HS-27A (cell line): ENCODE results near the gene CD44.

Source experiments
- DNase-seq: peaks from one replicate; pipeline ENCODE4 v3.0.0-alpha.2; 2012; ENCODE audit warnings: low read depth, missing footprints

CD44 gene

GRCh38 chr11:35158701-35159510, 19.9 kb downstream of the CD44 start:
- no peak for DNase-seq

DNA sequence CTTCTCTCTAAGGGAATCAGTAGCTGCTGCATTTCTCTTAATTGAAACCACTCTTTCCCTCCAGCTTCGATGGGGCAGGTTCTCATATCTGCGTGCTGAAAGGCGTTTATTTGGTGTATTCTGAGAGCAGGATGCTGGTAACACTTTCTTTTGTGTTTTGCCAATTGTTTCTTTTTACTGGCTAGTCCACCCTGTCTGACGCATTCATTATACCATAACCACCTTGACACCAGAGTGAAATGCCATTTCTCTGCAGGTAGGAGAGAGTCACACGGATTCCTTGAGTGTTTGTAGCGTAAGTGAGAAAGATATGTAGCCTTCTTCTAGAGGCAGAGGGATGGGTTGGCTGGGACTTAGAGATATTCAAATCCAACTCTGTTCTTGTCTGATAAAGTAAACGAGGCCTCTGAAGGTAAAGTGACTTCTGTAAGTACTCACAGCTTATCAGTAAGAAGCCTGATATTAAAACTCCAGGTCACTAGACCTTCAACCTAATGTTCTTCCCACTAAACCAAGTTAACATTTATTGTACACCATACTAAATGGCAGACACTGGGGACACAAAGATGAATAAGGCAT, 21.4 kb downstream of the CD44 start:
- no peak for DNase-seq

- no peak for DNase-seq
Measured at GRCh38 chr11:35160902-35161597, 22.1 kb downstream of the CD44 start.

- no peak for DNase-seq
Measured at GRCh38 chr11:35162745-35163144, 23.8 kb downstream of the CD44 start.

GRCh38 chr11:35163209-35163608, 24.2 kb downstream of the CD44 start:
- no peak for DNase-seq

DNA sequence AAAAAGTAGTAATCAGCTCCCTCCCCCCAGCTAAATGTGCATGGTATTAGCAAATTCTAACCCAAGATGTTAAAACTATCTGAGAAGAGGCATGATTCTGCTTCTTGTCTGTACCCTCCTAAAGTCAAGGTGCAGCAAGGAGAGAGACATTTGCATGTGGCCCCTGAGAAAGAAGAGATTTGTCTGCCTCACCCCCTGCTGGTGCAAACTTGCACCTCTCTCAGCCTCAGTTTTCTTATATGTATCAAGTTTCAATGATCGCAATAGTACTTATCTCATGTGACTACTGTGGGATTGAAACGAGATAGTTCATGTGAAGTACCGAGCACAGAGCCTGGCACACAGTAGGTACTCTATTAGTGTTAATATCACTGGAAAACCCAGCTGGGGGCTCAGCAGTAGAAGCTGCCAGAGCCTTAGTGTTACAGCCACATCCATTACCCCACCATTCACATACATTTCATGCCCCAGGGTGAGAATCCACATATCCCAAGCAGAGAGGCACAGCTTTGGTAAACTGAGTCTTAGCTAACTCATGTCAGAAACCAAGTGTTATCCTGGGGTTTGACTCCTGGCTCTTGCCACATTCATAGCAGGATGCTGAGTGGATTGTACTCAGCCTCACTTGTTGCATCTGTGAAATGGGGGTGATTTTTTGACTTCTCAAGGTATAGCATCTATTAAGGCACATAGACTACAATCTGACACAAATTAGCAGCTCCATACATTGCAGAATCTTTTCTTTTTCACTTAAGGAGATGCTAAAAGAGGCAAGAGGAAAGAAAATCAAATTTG, 24.9 kb downstream of the CD44 start:
- DNase-seq = no peak

DNA sequence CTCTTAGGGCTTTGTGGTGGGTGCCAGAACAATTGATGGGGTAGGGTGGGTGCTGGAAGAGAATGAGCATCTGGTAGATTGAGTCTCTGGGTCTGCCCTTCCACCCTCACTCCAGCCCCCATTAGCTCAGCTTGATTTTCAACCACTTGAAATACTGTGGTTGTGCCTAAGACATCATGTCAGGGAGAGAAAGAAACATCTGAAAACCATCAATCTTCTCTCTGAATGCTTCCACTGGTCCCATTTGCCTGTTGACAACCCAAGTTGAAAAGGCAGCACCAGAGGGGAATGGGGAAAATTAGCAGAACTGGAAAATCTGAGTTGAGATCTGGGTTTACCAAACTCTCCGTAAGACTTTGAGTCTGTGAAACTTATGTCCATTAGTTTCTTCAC, 26.1 kb downstream of the CD44 start:
- DNase-seq = no peak

DNA sequence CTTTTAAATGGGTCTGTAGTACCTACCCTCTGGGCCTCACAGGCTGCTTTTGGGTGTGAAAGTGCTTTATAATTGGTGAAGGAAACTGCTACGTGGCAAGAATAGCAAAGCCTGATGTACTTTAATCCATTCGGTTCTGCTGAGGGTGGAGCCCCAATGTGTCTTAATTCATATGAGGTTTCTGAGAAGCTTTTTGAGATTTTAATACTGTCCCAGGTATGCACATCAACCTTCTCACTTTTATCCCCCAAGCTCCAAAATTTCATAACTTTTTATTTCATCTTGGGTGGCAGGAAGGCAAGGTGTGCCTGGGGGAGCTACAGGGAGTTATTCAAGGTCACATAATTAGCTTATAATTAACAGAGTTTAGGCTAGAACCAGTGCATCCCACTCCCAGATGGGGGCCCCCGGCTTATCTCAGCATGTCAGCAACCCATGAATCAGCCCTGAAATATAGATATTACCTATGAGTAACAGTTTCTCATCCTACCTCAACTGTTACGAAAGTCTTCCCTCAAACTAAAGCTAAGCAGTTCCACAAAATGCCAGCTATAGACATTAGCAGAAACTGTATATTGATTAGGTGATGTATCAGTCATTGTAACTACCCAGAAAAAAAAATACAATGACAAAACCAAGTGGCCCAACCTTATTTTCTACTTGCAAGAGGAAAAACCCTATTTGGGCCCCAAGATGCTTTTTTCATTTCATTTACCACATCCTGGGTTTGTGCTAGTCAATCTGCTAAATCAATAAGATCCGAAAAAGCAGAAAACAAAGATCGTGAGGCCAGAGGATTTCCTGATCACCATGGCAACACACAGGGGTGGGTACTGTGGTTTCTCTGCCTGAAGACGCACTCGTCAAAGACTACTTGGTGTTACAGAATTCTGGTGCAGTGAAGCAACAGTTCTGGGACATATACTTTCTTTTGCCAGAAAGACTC, 26.7 kb downstream of the CD44 start:
- DNase-seq = no peak

GRCh38 chr11:35166369-35167360, 27.7 kb downstream of the CD44 start:
- DNase-seq = peak; percentile 92

DNA sequence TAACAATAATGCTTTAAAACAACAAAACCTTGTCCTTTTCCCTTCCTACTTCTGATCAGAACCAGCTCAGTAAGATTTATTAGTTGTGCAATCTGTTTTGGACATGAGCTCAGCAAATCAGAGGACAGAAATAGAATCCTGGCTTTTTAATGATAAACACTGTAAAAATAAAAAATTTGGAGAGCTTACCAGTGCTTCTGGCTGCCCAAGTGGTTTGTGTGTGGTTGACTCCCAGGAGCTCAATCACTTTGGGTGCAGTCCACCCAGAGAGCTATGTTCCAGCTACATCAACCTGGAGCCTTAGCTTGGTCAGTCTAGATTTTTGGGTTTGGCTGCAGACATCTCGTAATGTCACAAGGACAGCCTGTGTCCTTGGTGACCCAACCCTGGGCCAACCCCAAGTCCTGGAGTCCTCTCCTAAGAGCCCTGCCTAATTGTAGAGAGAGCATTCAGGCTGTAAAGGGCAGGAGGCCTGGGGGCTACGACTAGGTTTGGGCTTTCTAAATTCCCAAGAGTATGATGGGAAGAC, 28.5 kb downstream of the CD44 start:
- DNase-seq = no peak

DNA sequence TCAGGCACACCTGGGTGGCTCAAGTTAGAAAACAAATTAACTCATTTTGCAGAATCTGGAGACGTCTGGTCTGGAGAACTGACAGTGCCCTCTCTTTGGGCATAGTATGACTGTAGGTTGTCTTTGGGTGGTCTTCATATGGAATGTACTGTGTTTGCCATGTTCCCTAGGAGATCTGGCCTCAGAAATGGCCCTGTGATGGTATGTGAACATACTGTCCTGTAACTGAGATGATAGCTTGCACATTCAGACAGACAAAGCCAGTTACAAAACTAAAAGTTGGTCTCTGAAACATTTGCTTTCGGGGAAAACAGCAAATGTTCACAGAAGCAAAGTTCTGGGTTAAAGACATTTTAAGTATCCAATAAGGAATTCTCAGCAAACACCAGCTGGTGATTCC, 29.7 kb downstream of the CD44 start:
- DNase-seq = no peak

GRCh38 chr11:35169112-35169511, 30.1 kb downstream of the CD44 start:
- no peak for DNase-seq

DNA sequence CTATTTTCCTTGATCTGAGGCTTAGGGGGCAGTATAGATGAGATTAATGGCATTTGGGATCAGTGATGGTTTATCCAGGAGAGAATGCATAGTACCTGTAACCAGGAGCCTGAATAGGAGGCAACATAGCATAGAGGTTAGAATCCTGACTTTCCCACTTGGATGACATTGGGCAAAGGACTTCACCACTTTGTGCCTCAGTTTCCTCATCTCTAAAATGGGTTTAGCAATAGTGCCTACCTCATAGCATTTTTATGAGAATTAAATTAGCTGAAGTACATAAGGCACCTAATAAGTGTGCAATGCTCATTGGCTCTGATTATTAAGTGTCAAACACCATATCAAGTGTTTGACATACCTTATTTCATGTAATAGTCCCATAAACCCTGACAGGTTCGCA, 30.8 kb downstream of the CD44 start:
- DNase-seq = no peak

- no peak for DNase-seq
Measured at GRCh38 chr11:35170503-35170902, 31.5 kb downstream of the CD44 start.

DNA sequence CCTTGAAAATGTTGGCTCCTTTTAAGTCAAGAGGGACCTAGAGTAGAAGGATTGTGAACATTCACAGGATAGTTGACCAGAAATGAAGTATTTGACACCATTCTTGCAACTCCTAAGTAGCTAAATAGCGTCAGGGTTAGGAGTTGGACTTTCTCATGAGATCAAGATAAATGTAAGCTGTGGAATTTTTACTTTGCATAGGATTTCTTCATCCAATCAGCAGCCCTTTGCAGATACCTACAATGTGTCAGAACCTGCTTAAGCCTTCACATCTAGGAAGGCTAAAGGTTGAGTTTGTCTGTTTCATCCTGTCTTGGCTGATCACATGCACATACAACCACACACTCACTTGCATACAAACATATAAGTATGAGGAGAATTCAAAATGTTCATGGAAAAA, 32.3 kb downstream of the CD44 start:
- no peak for DNase-seq

DNA sequence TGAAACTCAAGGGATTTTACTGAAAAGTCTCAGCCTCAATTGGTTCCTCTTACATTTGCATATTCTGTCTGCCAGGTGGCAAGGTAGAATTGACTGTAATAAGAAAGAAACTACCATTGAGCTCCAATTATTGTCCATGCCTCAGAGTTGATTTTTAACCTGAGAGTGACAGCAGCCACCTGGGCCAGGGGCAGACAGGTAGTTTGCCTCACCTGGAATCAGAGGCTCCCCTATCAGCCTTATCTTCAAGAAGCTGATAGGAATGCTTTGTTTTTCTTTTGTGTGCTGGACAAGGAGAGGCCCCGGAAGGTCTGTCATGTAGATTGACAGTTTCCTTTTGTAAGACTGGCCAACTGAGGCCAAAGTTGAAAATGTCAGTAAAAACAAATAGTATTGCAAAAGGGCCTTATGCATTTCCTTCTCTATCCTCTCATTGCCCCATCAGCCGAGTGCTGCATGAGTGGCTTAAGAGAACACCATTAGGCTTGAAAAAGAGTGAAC, 34.1 kb downstream of the CD44 start:
- DNase-seq = no peak

DNA sequence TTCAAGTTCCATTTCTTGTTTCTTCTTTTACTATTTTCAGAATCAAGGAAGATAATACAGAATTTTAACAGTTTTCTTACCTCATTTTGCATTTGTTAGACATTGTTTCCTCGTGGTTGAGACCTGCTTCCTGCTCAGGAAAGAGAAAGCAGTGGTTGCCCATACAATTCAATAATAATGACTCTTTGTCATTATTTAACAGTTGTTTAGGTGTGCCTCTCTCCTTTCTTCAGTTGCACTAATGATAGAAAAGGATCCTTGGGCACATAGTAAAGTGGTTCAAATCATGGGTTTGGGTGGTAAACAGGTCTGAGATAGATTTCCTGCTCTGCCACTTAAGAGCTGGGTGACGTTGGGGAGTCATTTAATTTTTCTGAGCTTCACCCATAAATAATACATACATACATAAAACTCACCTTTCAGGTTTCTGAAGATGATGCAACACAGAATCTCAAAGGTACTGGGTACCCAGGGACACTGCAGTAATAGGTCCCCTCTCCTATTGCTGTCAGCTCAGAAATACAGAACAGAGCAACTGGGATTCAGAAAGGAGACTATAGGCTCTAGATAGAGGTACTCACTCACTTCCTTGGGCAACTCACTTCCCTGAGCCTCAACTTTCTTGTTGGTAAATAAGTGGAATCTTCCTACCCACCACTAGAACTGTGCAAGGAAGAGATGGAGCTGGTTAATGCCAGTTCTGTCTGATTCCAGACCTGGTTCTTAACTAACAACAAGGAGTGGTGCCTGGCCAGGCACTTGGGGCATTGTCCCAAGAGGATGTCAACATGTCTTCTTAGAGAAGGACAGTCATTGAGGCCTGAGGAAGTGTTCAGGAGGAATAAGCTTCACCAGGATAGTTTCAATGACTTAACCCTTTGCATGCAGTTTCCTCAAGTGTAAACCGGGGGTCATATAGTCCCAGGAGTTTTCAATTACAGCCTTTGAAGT, 34.9 kb downstream of the CD44 start:
- DNase-seq = no peak

GRCh38 chr11:35174666-35175065, 35.7 kb downstream of the CD44 start:
- peak; percentile 22 for DNase-seq
